Superior temporal gyrus (tissue), 1 donor: ENCODE data around the gene TMEM88.
A peak's percentile ranks its signal among the peaks of the same experiment; 100 is the strongest.
"Not testable (repeated sequence)": the region's sequence is repeated elsewhere in the genome, so short reads cannot be mapped to it uniquely, and the experiment has no call there.

Experiments used
- DNase-seq: peaks from one replicate; pipeline ENCODE4 v3.0.0-alpha.2; 2016; ENCODE audit errors: extremely low spot score

TMEM88 gene

DNA sequence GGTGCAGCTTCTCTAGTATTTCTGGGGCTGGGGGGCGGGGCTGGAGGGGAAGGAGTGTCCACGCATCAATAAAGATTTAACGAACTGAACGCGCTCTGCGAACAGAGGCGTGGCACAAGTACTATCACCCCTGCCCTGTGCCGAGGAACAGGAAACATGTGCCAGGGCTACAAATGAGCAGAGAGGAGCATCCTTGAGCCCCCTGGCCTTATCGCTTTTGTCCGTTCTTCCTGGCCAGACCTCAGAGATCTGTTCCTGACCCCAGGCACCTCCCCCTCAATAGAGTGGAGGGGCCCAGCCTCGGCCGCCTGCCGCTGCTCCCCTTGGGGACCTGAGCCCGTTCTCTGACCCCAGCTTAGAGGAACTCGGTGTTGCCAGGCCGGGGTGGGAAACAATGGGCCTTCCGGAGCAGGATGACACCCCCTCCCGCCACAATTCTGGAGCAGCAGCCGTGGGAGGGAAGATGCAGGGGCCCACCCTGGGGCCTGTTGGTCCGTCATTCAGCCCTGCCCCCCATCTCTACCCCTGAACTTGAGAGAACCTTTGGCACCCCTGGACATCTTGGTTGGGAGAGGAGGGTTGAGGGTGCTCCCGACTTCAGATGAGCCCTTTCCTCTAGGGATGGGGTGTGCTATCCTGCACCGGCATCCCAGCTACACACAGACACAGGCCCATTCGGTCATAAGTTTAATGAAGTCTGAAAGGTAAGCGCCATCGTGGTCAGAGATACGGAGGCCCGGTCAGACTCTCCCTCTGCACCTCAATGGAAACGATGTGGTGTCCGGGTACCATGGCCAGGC lies 1.3 kb downstream of the TMEM88 start:
- no peak for DNase-seq

- DNase-seq: peak; percentile 96
Measured at GRCh38 chr17:7856811-7857712, 2.2 kb downstream of the TMEM88 start, which contains the start of gene NAA38. TSS of gene NAA38 (minus strand) at chr17:7857559. CDS start at chr17:7857463, 96 bp downstream.

DNA sequence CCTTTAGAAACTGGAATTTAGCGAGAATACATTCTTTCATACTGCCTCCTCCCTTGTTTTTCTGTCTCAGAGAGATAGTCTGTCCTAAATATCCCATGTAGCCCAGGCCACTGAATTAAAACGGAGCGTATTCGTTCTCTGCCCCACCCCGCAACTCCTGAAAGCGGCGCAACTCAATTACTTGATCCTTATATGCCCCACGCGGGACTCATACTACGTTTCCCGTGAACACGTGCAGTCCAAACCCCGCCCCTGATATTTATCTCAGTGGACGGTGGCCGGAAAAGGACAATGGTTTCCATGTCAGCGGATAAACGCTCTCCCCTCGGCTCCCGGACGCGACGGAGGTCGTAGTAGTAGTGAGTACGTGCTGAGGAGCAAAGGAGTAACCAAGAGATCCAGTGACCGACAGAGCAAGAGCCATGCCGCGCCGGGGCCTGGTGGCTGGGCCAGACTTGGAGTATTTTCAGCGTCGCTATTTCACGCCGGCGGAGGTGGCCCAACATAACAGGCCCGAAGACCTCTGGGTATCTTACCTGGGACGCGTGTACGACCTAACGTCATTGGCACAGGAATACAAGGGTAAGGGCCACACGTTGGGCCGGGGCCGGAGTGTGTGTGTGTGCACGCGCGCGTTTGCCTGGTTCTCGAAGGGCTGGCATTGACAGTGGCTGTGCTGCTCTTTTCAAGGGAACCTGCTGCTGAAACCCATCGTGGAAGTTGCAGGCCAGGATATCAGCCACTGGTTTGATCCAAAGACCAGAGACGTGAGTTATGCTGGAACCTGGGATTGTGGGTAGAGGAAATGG lies 3.1 kb downstream of the TMEM88 start, which contains the start of gene CYB5D1:
TSS of gene CYB5D1 (plus strand) at position 291 of the 809 bp plus-strand sequence. CDS start at position 423, 132 bp downstream.
- peak; percentile 99 for DNase-seq

DNA sequence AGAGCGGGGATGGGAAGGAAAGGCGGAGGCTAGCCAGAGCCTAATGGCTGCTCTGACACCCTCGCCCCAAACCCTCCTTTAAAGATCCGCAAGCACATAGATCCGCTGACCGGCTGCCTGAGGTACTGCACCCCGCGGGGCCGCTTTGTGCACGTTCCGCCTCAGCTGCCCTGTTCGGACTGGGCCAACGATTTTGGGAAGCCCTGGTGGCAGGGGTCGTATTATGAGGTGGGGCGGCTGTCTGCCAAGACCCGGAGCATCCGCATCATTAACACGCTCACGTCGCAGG lies 3.6 kb downstream of the TMEM88 start:
- DNase-seq: no peak

- no peak for DNase-seq
Measured at GRCh38 chr17:7859028-7859427, 4.2 kb downstream of the TMEM88 start.

GRCh38 chr17:7862692-7863437 lies 8.0 kb downstream of the TMEM88 start:
- DNase-seq: peak; percentile 83

GRCh38 chr17:7864384-7864783 lies 9.5 kb downstream of the TMEM88 start:
- DNase-seq: not testable (repeated sequence)

GRCh38 chr17:7864995-7865650 lies 10.3 kb downstream of the TMEM88 start:
- DNase-seq: no peak

DNA sequence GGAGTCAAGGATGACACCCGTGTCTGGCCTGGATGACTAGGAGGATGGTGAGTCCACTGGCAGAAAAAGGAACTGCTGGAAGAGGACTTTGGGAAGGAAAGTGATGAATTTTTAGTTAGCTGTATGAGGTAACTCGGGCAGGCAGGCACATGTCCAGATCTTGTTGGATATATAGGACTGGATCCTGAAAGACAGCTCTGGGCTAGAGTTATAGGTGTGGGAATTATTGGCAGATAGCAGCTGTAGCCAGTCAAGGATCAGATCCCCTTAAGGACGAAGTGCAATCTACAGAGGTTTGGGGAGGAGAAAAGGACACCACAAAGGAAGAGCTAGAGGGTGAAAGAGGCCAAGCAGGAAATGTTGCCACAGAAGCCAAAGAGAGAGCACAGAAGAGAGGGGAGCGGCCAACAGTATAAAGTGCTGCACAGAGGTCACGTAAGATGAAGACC lies 13.0 kb downstream of the TMEM88 start:
- no peak for DNase-seq

DNA sequence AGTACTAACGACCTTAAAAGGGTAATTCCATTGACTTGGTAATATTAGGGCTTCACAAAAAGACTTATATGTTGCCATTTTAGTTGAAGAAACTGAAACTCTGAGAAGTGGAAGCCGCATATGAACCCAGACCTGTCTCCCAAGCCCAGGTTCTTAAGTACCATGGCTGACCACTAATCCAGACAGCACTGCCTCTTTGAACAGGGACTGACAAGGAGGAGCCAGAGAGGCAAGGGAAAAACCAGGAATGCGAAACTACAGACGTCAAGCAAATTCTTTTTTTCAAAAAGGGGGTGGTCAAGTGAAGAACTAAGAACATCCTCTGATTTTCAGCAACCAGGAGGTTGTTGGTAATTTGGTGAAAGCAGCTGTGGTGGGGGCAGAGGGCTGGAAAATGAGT lies 18.2 kb downstream of the TMEM88 start:
- DNase-seq: no peak

DNA sequence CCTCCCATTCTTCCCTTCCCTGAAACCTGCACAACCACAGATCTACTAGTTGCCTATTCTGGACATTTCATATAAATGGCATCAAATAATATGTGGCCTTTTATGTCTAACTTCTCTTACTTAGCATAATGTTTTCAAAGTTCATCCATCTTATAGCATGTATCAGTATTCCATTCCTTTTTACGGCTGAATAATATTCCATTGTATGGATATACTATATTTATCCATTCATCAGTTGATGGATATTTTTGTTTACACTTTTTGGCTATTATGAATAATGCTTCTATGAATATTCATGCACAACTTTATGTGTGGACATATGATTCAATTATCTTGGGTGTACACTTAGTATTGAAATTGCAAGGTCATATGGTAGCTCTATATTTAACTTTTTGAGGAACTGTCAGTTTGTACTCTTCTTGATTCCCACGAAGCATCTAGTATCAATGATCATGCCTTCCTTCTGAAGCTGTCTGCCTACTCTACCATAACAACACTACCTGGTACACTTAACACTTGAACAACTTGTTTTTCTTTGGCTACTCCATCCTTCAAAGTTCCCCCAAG lies 21.0 kb downstream of the TMEM88 start:
- no peak for DNase-seq

DNA sequence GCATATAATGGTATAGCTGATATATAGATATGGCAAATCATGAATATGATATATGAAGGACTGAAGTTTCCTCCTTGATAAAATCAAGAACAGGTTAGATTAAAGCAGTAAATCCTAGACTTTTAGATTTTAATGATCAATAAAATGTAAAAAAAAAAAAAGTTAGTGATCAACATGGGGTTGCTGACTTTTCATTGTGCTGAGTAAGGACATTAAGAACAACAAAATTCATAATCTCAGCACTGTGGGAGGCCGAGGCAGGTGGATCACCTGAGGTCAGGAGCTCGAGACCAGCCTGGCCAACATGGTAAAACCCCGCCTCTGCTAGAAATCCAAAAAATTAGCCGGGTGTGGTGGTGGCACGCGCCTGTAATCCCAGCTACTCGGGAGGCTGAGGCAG lies 23.4 kb downstream of the TMEM88 start:
- DNase-seq: no peak

DNA sequence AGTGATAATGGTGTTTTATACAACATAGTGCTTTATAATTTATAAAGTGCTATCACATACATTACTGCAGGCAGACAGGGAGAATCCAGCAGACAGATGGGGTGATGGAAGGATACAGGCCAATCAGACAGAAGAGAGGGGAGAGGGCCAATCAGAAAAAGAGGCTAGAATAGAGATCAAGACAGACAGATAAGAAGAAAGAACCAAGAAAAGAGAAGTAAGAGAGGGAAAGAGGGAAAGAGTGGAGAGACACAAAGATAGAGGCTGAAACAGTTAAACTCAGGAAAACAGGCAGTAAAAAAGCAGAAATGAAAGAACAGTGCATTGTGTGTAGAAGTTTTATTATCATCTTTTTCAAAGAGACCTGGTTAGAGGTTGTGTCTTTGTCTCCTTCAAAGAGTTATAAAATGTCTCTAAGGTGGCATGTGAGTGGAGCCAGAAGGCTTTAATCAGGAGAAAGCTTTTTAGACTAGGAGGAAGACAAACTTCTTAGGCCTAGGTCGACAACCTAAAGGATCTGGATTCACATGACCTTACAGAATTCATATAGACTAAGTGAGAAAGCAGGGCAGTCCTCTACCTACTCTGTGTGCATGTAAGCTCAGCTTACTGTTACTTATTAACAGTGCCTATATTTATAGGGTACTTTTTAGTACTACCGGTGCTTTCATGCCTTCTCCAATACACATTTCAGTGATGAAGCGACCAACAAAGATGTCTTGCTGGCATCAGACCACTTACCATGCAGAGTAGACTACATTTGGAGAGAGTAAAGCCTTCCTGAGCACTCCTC lies 25.4 kb downstream of the TMEM88 start:
- DNase-seq: no peak

DNA sequence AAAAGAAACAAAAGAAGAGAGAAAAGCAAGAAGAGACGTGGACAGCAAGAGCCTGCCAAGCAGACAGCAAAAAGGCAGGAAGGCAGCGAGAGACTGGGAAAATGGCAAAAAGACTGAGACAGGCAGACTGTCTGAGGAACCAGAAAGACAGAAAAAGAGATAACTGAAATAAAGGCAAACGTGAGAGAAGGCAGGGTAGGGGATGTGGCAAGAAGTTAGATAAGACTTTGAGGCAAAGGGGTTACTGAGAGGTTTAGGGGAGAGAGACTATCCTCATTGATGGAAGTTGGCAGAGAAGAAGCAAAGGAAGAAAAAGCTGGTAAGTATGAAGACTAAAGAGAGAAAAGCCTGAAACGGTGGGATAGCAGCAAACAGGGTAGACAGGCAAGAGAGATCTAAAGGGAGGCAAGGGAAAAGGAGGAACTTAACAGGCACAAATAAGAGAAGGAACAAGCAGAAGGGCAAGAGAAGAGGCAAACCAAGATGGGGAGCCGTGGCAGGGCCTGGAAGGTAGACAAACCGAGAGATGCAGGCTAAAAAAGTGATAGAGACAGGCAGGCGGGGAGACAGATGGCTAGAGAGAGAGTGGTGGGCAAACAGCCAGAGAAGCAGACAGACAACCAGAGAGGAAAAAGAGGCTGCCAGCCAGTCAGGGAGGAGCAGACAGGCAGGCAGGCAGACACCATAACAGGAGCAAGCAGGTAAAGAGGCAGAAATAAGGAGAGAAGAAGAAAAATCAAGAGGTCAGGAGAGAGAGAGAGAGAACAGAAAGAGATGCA lies 26.6 kb downstream of the TMEM88 start:
- peak; percentile 53 for DNase-seq

DNA sequence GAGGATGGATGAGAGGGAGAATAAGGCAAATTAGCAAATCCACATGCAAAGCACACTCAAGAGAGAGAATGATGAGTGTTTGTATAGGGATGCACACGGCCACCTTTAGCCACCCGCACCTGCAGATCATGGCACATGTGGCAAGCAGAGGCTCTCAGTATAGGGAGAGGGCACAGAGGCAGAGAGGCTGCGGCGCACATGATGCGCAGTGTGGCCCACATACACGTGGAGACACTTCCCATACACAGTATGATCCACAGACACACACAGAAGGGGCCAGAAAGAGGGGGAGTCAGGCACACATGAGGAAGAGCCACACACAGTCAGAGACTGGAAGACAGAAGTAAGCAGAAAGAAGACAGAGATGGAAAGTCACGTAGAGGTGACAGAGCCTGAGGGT lies 27.2 kb downstream of the TMEM88 start:
- no peak for DNase-seq

GRCh38 chr17:7882629-7883028 lies 27.8 kb downstream of the TMEM88 start:
- peak; percentile 16 for DNase-seq

DNA sequence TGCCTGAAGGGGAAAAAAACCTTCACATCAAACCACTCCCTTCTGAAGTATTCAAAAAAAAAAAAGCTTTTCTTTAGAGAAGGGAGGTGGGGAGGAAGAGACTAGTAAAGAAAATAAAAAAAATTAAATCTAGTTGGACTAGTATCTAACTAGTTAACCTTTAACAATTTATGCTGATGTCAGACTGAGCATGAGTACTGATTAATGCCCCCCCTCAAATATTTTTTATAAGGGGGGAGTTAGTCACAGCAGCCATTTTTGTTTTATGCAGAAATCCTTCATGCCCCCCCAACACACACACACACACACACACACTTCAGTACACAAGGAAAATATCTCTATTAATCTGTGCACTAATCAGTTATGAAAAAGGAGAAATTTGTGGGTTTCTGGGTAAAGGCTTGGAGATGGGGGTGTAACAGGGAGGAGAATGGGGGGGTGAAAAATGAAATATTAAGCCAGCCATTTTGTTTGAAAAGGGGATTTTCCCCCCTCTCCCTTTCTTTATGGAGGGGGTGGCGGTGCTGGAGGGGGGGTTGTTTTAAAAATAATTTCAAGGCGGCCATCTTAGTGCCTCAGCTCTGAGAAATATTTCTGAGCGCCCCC lies 29.0 kb downstream of the TMEM88 start:
- DNase-seq: no peak
